Measurements from ENCODE around the gene PCSK7.

- TF ChIP-seq CTCF (conservative IDR thresholded peaks at IDR 0.05; ENCODE audit: low read length) (no peak), EZH2phosphoT487 (IDR thresholded peaks at IDR 0.05; ENCODE audit: borderline replicate concordance) (no peak)
Measured at GRCh38 chr11:117178210-117179034, 53.5 kb downstream of the PCSK7 start, which contains the start of gene SIDT2.

All from Loucy (cell line).